GM21360 (cell line): ENCODE results near the gene KDM4F.
A peak's percentile ranks its signal among the peaks of the same experiment; 100 is the strongest.
"Not testable (repeated sequence)": the region's sequence is repeated elsewhere in the genome, so short reads cannot be mapped to it uniquely, and the experiment has no call there.

ENCODE experiments used
- ATAC-seq: cut with Tn5 transposase; IDR thresholded peaks from one replicate; pipeline ENCODE4 v1.9.1; 2021; ENCODE audit warnings: mild to moderate bottlenecking, moderate library complexity; ENCODE audit not compliant: unreplicated experiment

KDM4F gene

DNA sequence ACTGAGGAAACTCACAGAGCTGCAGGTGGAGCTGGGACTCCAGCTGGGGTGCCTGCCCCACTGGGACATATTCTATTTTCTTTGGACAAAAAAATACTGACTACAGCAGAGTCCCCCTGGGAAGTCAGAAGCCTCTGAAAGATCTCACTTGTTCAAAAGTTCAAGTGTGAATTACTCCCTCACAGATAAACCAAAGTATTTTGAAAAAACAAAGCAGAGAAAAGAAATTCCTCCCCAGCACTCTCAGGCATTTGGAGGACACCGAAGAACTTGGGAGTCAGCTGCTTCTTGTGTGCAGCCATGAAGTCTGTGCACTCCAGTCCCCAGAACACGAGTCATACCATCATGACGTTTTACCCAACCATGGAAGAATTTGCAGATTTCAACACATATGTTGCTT, at the start of gene KDM4F:
Gene KDM4F (plus strand): TSS at position 301 of the 400 bp plus-strand sequence.
- not testable (repeated sequence) for ATAC-seq

DNA sequence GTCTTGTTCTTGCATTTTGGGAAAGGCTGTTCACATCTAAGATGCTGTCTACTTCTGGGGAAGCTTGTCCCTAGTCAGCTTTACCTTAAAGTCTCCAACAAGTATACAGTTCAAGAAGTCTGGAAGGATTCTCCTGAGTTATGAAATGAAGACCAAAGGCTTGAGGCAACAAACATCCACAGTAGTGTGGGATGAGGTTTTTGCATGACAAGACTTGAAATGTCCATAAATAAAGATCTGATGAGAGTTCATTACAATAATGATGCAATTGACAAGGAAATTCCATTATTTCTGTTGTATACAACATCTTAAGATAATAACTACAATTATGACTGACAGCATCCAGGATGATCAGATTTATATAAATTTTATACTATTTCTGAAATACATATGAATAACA, 45.5 kb upstream of the KDM4F start:
- no peak for ATAC-seq

DNA sequence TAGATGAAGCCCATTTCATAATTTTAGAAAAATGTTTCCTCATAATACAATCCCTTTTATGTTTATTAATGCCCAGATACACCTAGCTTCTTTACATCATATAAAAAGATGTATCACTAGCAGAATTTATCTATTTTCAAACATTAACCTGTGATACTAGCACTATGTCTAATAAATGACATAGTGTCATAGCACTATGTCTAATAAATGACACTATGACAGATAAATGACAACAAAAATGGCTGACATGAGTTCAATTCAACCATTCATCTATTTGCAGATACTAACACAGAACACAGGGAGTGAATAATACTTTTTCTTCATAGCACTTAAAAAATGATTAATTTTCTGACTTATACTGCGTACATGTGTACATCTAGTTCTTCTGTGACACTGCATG, 43.6 kb upstream of the KDM4F start:
- no peak for ATAC-seq

- no peak for ATAC-seq
Measured at GRCh38 chr11:95011376-95011775, 37.8 kb upstream of the KDM4F start.

DNA sequence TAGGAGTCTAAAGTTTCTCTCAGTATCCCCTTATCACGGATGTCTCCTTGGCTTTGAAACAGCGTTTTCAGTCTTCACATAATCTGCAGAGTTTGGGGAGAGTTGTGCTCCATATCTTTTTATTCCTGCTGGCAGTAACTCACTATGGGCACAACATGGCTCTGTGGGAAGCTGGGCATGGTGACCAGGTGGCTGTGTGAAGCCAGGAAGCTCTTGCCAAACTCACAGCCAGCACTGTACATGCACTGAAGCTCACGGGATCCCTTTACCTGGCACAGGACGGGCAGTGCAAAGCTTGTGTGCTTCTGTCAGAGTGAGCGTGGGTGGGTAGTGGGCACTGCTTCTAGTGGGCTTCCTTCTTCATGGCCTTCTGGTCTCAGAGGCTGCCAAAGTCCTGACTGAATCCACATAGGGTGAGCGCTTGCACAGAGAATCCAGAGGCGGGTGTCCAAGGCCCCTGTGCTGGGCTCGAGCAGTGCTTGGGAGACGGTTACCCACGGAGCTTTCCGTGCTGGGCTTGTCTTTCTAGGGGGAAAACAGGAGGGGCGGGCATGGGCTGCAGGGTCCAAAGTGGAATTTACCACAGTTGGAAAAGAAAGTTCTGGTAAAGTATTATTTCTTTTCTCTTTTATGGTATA, 34.9 kb upstream of the KDM4F start:
- no peak for ATAC-seq

DNA sequence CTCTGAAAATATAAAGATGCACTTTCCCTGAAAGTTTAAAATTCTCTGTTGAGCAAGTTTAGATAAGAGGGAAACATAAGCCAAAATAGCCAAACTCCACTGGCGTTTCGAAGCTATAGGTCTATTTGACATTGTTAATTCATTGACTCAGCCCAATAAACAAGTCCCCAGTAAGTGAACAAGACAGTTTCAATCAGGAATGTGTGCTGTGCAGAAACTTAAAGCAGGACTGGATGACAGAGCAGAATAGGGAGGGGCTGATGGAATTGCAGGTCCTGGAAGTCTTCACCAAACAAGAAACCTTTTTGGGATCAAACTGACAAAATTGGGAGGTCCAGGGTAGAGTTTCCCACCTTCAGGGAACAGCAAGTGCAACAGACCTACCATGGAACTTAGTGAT, 33.1 kb upstream of the KDM4F start:
- no peak for ATAC-seq

GRCh38 chr11:95021468-95021867, 27.8 kb upstream of the KDM4F start:
- not testable (repeated sequence) for ATAC-seq

DNA sequence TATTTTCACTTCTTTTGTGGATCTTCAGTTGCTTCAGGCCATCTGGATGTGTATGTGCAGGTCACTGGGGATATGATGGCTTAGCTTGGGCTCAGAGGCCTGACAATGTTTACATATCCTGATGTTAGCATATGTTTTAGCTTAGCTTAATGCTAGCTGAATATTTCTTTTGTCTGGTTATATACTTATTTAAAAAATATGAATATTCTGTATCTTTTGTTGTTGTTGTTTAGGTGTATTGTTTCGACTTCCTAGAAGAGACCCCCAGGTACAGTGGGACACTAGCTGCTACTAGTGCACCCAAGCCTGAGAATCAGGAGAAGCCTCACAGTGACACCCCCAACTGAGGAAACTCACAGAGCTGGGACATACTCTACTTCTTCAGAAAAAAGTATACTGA, 24.3 kb upstream of the KDM4F start, which contains the start of gene KDM4E:
Gene KDM4E (plus strand): TSS at position 301 of the 400 bp plus-strand sequence. CDS start 300 bp downstream, outside the sequence.
- ATAC-seq = no peak

- ATAC-seq = not testable (repeated sequence)
Measured at GRCh38 chr11:95025594-95025993, 23.6 kb upstream of the KDM4F start.

GRCh38 chr11:95028357-95028756, 20.9 kb upstream of the KDM4F start:
- ATAC-seq = no peak

- no peak for ATAC-seq
Measured at GRCh38 chr11:95033051-95033450, 16.2 kb upstream of the KDM4F start.

GRCh38 chr11:95035316-95035715, 13.9 kb upstream of the KDM4F start:
- no peak for ATAC-seq

DNA sequence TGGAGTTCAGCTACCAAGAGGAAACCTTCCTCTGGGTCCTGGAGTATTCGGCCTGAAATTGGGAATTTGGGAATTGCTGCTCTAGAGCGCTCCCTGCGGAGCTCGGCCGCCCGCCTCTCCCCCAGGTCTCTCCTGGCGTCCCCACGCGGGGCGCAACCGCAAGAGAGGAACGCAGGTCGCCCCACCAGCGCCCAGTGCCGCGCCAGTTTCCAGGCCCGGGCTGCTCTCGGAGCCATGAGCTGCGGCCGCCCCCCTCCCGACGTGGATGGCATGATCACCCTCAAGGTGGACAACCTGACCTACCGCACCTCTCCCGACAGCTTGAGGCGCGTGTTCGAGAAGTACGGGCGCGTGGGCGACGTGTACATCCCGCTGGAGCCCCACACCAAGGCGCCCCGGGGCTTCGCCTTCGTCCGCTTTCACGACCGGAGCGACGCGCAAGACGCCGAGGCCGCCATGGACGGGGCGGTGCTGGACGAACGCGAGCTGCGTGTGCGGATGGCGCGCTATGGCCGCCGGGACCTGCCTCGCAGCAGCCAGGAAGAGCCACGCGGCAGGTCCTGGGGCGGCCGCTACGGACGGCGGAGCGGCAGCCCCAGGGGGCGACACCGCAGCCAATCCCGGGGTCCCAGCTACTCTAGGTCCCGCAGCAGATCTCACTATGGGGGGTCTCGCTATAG, 11.7 kb upstream of the KDM4F start:
- ATAC-seq = not testable (repeated sequence)

GRCh38 chr11:95042239-95042638, 7.0 kb upstream of the KDM4F start:
- ATAC-seq = no peak

- ATAC-seq = no peak
Measured at GRCh38 chr11:95042906-95043305, 6.3 kb upstream of the KDM4F start.

DNA sequence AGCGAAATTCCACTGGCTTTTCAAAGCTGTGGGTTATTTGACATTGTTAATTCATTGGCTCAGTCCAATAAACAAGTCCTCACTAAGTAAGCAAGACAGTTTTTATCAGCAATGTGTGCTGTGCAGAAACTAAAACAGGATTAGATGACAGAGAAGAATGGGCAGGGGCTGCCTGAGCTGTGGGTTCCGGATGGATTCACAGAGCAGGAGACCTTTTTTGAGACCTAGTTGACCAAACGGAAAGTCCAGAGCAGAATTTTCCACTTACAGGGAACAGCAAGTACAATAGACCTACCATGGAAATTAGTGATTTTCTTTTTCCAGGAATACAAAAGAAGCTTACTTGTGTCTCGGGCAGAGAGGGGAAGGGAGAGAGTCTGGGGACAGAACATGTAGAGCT, 5.2 kb upstream of the KDM4F start:
- no peak for ATAC-seq

DNA sequence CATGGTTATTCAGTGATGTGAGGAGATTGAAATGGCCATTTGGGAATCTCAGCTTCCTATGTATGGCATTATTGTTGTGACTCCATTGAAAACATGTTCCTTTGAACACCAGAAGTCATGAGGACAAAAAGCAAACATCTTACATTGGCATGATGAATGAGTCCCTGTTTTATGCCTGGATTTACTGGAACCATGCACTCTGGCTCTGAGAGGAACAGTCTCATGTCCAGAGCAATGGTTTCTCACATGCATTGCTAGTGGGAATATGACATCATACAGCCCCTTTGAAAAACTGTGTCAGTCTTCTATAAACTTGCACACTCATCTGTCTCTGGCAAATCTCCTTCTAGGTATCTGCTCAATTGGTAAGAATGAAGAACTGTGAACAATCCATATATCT, 3.4 kb upstream of the KDM4F start:
- no peak for ATAC-seq

DNA sequence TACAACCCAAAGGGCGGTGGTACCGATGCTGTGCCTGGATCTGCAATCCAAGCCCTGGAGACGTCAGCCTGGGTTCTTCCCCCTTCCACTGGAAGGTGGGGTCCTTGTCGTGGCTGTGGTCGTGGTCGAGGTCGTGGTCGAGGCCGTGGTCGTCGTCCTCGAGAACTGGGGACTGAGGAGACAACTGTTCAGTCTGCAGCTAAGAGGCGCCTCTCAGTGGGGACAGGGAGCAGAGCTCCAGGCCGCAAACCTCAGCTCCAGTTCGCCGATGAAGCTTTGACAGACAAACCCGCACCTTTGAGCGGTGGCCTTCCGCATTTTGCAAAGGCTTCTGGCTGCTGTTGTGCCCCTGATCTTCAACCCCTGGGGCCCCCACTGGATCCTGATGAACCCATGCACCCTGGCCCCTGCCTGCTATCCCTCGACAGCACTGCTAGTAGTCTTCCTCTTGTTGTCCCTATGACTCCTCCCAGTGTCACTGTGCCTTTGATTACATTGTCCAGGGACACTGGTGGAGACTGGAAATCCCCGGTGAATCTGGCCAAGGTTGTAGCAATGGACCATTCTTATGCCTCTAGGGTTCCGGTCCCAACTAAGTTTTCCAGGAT, 1.5 kb downstream of the KDM4F start:
- no peak for ATAC-seq

DNA sequence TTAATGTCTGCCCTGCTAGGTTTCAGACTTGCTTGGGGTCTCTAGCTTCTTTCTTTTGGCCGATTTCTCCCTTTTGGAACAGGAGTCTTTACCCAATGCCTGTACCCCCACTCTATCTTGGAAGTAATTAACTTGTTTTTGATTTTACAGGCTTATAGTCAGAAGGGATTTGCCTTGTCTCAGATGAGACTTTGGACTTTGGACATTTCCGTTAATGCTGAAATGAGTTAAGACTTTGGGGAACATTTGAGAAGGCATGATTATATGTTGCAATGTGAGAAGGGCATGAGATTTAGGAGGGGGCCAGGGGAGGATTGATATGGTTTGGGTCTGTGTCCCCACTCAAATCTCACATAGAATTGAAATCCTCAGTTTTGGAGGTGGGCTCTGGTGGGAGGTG, 5.1 kb downstream of the KDM4F start:
- ATAC-seq = no peak

GRCh38 chr11:95055283-95055897, 6.2 kb downstream of the KDM4F start:
- ATAC-seq = peak; percentile 98

DNA sequence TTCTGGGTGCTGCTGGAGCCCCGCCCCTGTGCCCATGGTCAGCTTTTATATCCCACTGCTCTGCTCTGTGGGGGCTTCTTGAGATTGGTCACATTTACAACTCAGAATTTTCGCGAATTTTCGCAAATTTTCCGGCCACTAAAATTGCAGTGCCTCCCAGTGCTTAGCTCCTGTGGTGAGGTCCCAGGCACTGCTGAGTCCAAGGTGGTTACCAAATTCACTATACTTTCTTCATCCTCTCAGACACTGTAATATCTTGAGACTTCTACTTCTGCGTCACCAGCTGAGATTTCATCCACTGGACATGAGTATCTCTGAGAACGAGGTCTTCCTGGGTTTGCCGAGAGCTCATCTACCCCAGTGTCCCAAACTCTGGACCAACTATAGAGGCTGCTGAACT, 8.7 kb downstream of the KDM4F start:
- ATAC-seq = no peak

GRCh38 chr11:95058621-95059020, 9.4 kb downstream of the KDM4F start:
- ATAC-seq = no peak
